DOHH2 (cell line): ENCODE measurements around the gene PRDX6.

Experiments
- H3F3A ChIP-seq: fragments of 200-600 bp; sonication (generic), shearing (Covaris generic); 2 replicates; pipeline ENCODE4 v1.6.0; 2016; ENCODE audit warnings: antibody characterized with exemption, mild to moderate bottlenecking; ENCODE audit not compliant: control insufficient read depth, insufficient read depth
- H3K27ac ChIP-seq: fragments of 200-600 bp; sonication (generic); 2 replicates; pipeline ENCODE4 v1.5.1; 2014; ENCODE audit warnings: low read depth, mild to moderate bottlenecking, low read length, moderate library complexity
- H3K27me3 ChIP-seq: fragments of 200-600 bp; sonication (generic); 2 replicates; pipeline ENCODE4 v1.6.1; 2014; ENCODE audit warnings: mild to moderate bottlenecking, low read length, mixed read lengths; ENCODE audit not compliant: control insufficient read depth
- H3K36me3 ChIP-seq: fragments of 200-600 bp; sonication (generic); 2 replicates; pipeline ENCODE4 v1.6.1; 2014; ENCODE audit warnings: mild to moderate bottlenecking, low read length, moderate library complexity, mixed read lengths; ENCODE audit not compliant: control insufficient read depth
- H3K4me1 ChIP-seq: fragments of 200-600 bp; sonication (generic); 2 replicates; pipeline ENCODE4 v1.6.1; 2014; ENCODE audit warnings: mild to moderate bottlenecking, low read length, mixed read lengths; ENCODE audit not compliant: control insufficient read depth
- H3K4me2 ChIP-seq: fragments of 200-600 bp; sonication (generic); 2 replicates; pipeline ENCODE4 v1.6.0; 2014; ENCODE audit warnings: mild to moderate bottlenecking, low read length, moderate library complexity
- H3K4me3 ChIP-seq: fragments of 200-600 bp; sonication (generic); 2 replicates; pipeline ENCODE4 v1.5.1; 2014; ENCODE audit warnings: mild to moderate bottlenecking, low read length, mixed read lengths
- H3K79me2 ChIP-seq: fragments of 200-600 bp; sonication (generic); 2 replicates; pipeline ENCODE4 v1.6.1; 2014; ENCODE audit warnings: mild to moderate bottlenecking, low read length, mixed read lengths; ENCODE audit not compliant: control insufficient read depth
- H3K9me2 ChIP-seq: fragments of 200-600 bp; sonication (generic); replicated peaks from 2 replicates; pipeline ENCODE4 v1.6.1; 2014; ENCODE audit warnings: mild to moderate bottlenecking, low read length, mixed read lengths; ENCODE audit not compliant: control insufficient read depth
- H3K9me3 ChIP-seq: fragments of 200-600 bp; sonication (generic); 2 replicates; pipeline ENCODE4 v1.6.1; 2014; ENCODE audit warnings: antibody characterized with exemption, low read length, mixed read lengths; ENCODE audit not compliant: control insufficient read depth, insufficient read depth
- H4K20me1 ChIP-seq: fragments of 200-600 bp; sonication (generic); 2 replicates; pipeline ENCODE4 v1.6.0; 2014; ENCODE audit warnings: low read depth, mild to moderate bottlenecking, antibody characterized with exemption, low read length, moderate library complexity; ENCODE audit not compliant: control insufficient read depth, insufficient read depth
- CTCF ChIP-seq: fragments of 200-600 bp; sonication (generic); IDR thresholded peaks from one replicate; pipeline ENCODE4 v1.5.1; 2014; ENCODE audit warnings: antibody characterized with exemption, mild to moderate bottlenecking, low read depth, low read length; ENCODE audit not compliant: poor library complexity, severe bottlenecking
- EZH2phosphoT487 ChIP-seq: fragments of 200-600 bp; sonication (generic); IDR thresholded peaks from 2 replicates; pipeline ENCODE4 v1.6.1; 2017; ENCODE audit warnings: borderline replicate concordance, mild to moderate bottlenecking, antibody characterized with exemption, low read length, moderate library complexity, mixed read lengths

Gene PRDX6

GRCh38 chr1:173477286-173478093, at the start of gene PRDX6:
PRDX6 (plus strand) TSS chr1:173477335; CDS start chr1:173477398, 63 bp downstream.
- Histone ChIP-seq H3K4me3 (peak within 1 kb of the TSS; percentile 98), H3F3A (no peaks in the 10 kb centered on the region), H3K79me2 (peaks cover 47% of the 10 kb centered on the region), H3K36me3 (peaks cover 46% of the 10 kb centered on the region), H3K4me1 (peaks cover 28% of the 10 kb centered on the region), H3K9me3 (no peaks in the 10 kb centered on the region), H3K27ac (peak within 1 kb of the TSS; percentile 56), H3K9me2 (no peaks in the 10 kb centered on the region), H3K27me3 (no peaks in the 10 kb centered on the region), H3K4me2 (peak within 1 kb of the TSS; percentile 97), H4K20me1 (peaks cover 4% of the 10 kb centered on the region; the same call in 1 of the 2 replicates)
- TF ChIP-seq EZH2phosphoT487 (no peak), CTCF (no peak)

- Histone ChIP-seq H4K20me1 (no peaks in the 10 kb centered on the region), H3K4me2 (peak overlapping the region; percentile 83)
These were observed 47.4 kb upstream of the PRDX6 start for GRCh38 chr1:173429471-173430402.

GRCh38 chr1:173430677-173431303, 46.3 kb upstream of the PRDX6 start:
- no peaks in the 10 kb centered on the region for H3K9me2 ChIP-seq
- peaks cover 6% of the 10 kb centered on the region for H3K36me3 ChIP-seq
- no peaks in the 10 kb centered on the region for H3K79me2 ChIP-seq
- peak overlapping the region; percentile 56 for H3K4me3 ChIP-seq
- no peaks in the 10 kb centered on the region for H3K9me3 ChIP-seq
- H3K4me2 ChIP-seq: peak overlapping the region; percentile 83
- H3K27me3 ChIP-seq: no peaks in the 10 kb centered on the region
- peaks cover 37% of the 10 kb centered on the region for H3K4me1 ChIP-seq
- H4K20me1 ChIP-seq: no peaks in the 10 kb centered on the region
- peak overlapping the region; percentile 79 for H3K27ac ChIP-seq
- TF ChIP-seq CTCF (no peak), EZH2phosphoT487 (no peak)
- peaks cover 20% of the 10 kb centered on the region for H3F3A ChIP-seq

More at GRCh38 chr1:173429471-173430402, 47.4 kb upstream of the PRDX6 start:
- Histone ChIP-seq H3K4me1 (peaks cover 37% of the 10 kb centered on the region), H3K36me3 (peaks cover 6% of the 10 kb centered on the region), H3K9me3 (no peaks in the 10 kb centered on the region), H3K27ac (peak overlapping the region; percentile 79), H3K9me2 (no peaks in the 10 kb centered on the region), H3K4me3 (peak overlapping the region; percentile 56), H3K79me2 (no peaks in the 10 kb centered on the region), H3F3A (peaks cover 20% of the 10 kb centered on the region), H3K27me3 (no peaks in the 10 kb centered on the region)
- TF ChIP-seq CTCF: peak; percentile 98
- TF ChIP-seq EZH2phosphoT487: no peak
